ENCODE measurements around the gene DCBLD2.

Gene DCBLD2

GRCh38 chr3:98788651-98789050 lies 112.8 kb downstream of the DCBLD2 start:
- DNase-seq, result peak; percentile 43

- no peak for DNase-seq
Observed at GRCh38 chr3:98787181-98787580, 114.3 kb downstream of the DCBLD2 start.

DNA sequence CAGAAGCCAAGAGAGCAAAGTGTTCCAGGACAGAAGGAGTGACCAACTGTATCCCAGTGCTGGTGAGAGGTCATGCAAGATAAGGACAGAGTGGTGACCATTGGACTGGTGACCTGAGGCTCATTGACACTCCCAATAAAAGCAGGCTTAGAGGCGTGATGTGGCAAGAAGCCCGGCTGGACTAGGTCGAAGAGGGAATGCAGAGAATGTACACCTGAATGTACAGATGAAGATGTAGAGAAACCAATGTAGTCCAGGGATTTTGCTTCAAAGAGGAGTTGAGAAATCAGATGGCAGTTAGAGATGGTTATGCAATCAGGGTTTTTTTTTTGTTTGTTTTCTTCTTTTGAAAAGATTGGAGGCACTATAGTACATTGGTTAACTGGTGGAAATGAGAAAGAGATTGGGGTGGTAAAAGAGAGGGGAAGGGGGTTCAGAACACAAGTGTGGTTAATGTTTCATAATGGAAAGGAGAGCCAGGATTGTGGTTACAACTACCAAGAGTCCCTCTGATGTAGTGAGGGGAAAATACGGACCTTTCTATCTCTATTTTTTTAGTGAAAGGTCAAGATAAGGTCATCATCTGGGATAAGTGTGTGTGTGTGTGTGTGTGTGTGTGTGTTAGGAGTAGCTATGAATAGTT lies 115.0 kb downstream of the DCBLD2 start:
- no peak for DNase-seq

DNA sequence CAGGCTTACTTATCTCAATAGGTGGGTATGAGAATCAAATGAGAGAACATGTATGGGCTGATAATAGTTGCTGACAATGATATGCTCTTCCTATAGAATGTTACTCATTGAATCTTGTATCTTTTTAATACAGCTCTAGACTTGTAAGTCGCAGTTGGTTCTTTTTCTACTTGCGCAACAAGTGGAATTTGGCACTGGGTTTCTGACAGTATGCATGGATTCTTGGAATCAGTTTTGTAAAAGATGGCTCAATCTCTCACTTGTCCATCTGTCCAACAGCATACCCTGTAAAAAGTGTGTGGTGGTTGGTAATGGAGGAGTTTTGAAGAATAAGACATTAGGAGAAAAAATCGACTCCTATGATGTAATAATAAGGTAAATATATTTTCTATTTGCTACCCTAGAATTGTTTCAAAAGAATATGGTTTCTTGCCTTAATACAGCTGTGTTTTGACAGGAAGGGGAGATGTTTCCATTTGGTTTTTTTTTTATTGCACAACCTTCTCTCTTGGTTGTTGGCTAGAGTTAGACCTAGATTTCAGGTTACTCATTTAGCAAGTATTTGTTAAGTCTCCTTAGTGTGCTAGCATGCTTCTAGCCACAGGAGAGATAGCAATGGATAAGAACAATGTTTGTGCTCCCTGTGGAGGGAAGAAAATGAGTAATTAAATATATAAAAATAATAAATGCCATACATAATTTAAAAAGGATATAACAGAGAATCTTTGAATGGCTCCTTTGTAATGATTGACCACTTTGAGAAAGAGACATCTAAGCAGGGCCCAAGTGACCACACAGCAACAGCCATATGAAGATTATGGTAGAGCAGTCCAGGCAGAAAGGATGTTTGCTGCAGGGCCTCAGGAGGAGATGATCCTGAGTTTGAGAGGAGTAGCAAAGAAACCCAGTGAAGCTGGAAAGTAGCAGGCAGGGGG lies 116.6 kb downstream of the DCBLD2 start:
- peak; percentile 92 for DNase-seq

GRCh38 chr3:98784042-98784441 lies 117.5 kb downstream of the DCBLD2 start:
- DNase-seq, result no peak

DNA sequence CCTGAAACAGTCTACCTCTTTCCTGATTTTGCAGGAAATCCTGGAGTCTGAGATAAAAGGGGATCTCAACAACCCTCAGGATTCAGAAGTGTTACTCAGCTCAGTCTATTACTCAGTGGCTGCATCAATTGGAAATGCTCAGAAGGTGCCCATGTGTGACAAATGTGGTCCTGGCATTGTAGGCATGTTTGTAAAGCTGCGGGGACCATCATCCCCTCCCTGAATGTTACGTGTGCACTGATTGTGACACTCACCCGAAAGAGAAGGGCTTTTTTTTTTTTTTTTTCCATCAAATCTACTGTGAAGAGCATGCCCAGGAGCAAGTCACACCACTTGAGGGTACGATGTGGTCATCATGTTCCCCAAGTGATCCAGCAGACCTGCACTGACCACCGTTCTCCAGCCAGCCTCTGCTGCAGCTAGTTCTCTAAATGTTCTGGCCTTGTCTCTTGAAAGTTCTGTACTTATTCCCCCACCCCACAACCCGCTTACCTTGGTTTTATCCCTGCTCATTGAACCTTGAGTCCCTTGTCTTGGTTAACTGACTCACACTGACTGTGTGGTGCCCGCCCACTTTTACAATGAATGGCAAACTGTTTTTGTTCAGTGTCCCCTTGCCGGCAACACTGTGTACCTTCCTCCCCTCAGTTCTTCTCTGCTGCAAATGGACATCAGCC lies 118.5 kb downstream of the DCBLD2 start:
- DNase-seq, result no peak

DNA sequence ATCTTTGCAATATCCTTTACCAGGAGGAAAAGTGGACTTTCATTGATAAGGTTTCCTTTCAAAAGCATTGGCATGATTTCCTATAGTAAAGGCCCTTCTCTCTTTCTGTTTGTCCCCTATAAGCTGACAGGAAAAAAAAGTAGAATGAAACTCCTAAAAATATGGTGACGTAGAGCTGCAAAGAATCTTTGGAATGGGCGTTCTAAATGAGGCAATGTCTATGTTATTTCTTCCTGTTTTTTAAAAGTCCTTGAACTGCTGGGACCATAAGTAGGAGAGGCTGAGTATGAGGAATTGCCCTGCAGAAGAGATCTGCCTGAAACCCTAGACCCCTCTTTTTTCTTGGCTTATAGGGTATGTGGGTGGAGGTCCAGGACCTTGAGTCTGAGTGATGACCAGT lies 121.2 kb downstream of the DCBLD2 start:
- DNase-seq, result peak; percentile 50

GRCh38 chr3:98779541-98780335 lies 121.8 kb downstream of the DCBLD2 start:
- peak; percentile 72 for DNase-seq

DNA sequence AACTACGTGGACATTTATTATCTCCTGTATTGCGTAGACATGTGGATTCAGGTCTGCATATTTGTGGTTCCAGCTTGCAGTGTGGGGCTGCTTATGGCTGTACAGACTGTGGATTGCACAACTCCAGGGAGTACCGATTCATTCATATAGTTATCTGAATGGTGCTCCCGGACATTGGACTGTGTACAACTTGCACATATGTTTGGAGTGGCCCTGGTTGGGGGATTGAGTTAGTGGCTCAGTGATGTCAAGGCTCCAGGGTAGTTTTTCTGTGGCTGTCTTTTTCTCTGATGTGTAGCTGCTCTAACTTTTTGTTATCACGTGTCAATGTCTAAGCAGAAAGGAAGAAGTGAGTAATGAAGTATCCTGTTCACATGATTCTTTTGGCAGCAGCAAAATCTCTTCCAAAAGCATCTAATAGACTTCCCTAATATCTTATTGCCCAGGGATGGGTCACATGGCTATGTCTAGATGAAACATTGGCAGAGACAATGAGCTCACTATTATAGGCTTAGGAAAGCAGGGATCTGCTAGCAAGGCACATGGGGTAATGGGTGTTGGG lies 122.6 kb downstream of the DCBLD2 start:
- peak; percentile 97 for DNase-seq

GRCh38 chr3:98778383-98778782 lies 123.1 kb downstream of the DCBLD2 start:
- DNase-seq, result peak; percentile 61

DNA sequence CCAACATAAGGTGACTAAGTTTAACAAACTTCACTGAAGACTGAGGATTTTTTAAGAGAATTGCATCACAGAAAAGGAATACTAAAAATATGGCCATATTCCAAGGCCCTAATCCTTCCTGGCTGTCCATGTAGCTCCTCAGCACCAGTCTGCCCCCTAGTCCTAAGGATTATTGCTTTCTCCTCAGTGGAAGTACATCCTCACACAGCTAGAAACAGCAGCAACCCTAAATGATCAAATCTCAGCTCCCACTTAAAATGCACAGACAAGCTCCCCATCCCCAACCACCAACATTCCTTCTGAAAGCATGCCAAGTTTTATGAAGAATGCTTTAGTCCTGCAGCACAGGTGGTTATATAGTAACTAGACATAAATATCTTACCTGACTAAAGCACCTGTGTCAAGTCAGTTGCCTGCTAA lies 123.7 kb downstream of the DCBLD2 start:
- peak; percentile 81 for DNase-seq

- DNase-seq, result no peak
Observed at GRCh38 chr3:98777286-98777685, 124.2 kb downstream of the DCBLD2 start.

- no peak for DNase-seq
Observed at GRCh38 chr3:98776140-98776493, 125.4 kb downstream of the DCBLD2 start.

GRCh38 chr3:98775459-98776139 lies 125.9 kb downstream of the DCBLD2 start:
- DNase-seq, result no peak

GRCh38 chr3:98772022-98772421 lies 129.5 kb downstream of the DCBLD2 start:
- no peak for DNase-seq

DNA sequence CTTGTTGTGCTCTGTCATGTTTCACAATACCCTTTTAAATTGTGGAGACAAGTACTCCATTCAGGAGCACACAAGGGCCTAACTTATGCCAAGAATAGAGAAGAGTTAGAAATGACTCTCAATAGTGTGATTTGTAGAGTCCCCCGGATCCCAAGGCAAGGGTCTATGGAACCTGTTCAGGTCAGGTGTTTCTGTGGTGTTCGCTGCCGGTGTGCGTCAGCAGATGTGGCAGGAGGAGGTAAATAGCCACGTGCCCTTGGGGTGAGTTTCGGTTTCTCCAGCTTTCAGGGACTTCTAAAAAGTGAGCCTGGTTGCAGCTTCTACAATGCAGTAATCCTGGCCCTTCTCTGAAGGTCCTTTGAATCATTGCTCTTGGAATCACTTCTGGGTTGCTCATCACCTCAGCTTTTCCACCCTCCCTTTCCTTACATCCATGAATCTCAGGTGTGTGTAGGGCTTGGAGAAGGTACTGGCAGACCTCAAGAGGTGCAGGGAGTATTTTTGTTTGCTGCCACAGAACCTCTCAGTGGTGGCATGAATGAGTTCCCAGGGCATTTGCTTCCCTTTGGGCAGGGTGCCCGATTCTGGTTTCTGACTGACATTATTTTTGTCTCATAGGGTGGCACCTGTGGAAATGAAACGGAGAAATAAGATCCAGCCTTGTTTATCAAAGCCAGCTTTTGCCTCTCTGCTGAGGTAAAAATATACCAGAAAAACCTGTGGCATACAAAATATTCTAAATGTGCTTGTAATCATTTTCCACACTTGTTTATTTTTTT lies 131.0 kb downstream of the DCBLD2 start:
- no peak for DNase-seq

DNA sequence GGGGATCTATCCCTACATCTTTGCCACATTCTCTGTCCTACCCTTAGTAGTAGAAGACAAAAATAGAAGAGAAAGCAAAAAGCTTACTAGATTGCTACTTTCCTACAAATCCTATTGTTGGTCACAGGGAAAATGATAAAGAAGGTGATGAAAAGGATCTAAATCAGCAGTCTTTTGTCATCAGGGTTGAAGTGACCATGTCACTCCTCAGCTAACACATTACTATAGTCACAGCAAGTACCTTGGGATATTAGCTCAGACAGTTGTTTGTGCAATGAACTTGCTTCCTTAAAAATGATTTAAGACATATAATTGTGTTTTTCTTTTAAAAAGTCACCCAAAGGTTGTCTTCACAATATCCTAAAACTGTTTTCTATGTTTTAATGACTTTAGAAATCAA lies 132.0 kb downstream of the DCBLD2 start:
- no peak for DNase-seq

DNA sequence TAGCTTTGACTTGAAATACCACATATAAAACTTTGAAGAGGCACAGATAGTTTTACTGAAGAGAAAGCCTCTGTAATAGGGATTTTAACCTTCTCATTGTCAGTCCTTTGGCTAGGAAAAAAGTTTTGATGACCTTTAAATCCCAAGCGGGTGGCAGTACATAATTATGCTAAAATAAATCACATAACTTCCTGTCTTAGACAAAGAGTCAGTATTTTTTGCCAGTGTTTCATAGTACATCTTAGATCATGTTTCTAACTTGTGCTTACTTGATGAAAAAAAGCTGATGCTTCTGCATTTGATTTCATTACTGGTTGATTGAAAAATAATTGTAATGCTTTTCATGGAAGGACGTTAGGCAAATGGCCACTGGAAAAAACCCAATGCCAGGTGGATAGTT lies 132.5 kb downstream of the DCBLD2 start:
- DNase-seq, result no peak

GRCh38 chr3:98766924-98767323 lies 134.6 kb downstream of the DCBLD2 start:
- DNase-seq, result no peak

DNA sequence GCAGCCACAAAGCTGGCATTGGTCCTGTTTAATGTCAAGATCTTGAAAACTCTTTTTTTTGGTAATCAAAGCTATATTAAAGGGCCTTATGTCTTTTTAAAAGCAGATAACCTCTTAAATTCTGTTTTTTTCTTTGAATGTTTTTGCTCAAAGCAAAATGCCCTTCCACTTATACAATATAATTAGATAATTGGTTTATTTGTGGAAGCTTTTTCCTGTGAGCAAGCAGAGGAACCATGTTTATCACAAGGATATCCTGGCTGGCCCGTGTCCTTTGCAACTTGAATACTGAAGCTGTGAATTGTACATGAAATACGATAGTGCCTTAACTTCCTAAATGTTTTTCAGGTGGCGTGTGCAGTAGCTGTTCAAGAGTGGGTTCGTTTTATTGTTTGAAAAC lies 135.8 kb downstream of the DCBLD2 start:
- DNase-seq, result no peak

DNA sequence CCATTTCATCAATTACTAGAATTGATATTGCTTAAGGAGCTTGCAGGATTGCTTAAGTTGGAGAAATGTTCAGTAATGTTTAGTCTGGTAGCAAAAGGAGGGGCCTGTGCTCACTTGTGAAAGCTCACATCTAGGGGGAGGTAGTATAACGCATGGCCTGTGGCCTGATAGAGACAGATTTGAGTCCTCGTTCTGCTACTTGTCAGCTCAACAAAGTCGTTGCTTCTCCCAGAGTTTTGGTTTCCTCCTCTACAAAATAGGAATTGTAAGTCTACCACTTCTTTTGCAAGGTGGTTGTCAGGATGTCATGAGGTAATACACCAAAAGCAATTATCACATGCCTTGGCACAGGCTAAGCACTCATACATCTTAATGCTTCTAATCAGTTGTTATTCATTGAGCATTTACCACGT lies 137.0 kb downstream of the DCBLD2 start:
- no peak for DNase-seq

All from fibroblast of skin of right biceps (primary cell).